Testis (tissue), 2 donors: ENCODE measurements around the gene TIAM2.

ENCODE experiments used
- CTCF ChIP-seq, 3 experiments: fragments of 450-650 bp in 2 of 3; fragments of 200-600 bp in 1 of 3; sonication (generic) in 1 of 3; IDR thresholded peaks; one replicate each; pipeline ENCODE4 v1.5.1; 2016 to 2019; ENCODE audit warnings: antibody characterized with exemption in 3 of 3, mild to moderate bottlenecking in 2 of 3, moderate library complexity in 1 of 3
- POLR2A ChIP-seq: fragments of 450-650 bp; IDR thresholded peaks from one replicate; pipeline ENCODE4 v1.6.1; 2017; ENCODE audit warnings: antibody characterized with exemption, mild to moderate bottlenecking, moderate library complexity

- TF ChIP-seq CTCF (IDR thresholded peaks at IDR 0.05) (no peak), POLR2A (no peak)
Observed at GRCh38 chr6:155271145-155271544, 276.0 kb downstream of the TIAM2 start.
